Esophagus muscularis mucosa (tissue), 3 donors: ENCODE measurements around the gene LCNL1.

ENCODE experiments used
- CTCF ChIP-seq, 3 experiments: fragments of 200-600 bp in 2 of 3; fragments of 450-650 bp in 1 of 3; sonication (generic) in 2 of 3; IDR thresholded peaks; one replicate each; pipeline ENCODE4 v1.5.1; 2017 to 2019; ENCODE audit warnings: antibody characterized with exemption in 3 of 3, mild to moderate bottlenecking in 2 of 3, moderate library complexity in 1 of 3
- POLR2A ChIP-seq: fragments of 450-650 bp; IDR thresholded peaks from one replicate; pipeline ENCODE4 v1.6.1; 2017; ENCODE audit warnings: antibody characterized with exemption, moderate library complexity, mild to moderate bottlenecking, low read depth

- no peak for TF ChIP-seq CTCF (IDR thresholded peaks at IDR 0.05)
- TF ChIP-seq POLR2A, result no peak
Measured at GRCh38 chr9:136943291-136944211, 39.2 kb upstream of the LCNL1 start.
